ENCODE results near the gene S100A4.

Gene S100A4

DNA sequence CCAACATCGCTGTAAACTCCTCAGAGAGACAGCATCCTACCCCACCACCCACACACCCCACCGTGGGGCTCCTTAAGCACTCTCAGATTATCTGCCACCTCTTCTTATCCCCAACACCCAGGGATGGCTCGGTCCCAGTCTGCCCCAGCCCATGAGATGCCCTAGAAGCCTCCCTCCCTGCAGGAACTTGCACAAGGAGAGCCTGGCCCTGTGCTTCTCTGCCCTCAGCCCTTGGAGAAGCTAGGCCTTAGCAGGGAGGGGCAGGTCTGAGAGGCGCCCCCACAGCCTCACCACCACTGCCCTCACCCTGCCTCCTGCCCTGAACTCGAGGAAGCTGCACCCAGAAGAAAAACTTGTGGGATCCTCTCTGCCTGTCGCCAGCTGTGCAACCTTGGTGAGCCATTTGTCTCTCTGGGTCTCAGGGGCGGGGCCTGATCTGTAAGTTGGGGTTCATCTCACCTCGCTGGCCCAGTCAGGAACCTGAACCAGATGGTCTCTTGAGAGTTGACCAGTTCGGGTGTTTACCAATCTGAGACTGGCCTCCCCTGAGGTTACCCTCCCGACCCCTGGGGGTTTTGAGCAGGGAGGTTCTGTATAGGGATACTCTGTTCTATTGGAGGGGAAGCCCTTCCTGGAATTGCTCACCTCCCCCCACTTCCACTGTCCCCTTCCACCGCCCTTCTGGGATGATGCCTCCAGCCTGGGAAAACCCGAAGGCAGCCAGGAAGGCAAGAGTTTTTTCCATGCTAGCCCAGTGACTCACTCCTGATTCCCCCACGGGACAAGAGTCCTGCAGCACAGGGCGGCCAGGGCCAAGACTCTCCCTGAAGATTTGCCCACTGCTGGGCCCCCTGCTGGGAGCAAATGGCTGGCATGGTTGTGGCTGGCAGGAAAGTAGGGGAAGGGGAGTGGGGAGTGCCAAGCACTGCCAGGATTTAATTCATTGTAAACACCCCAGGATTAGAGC lies 3.4 kb upstream of the S100A4 start, which contains the start of gene S100A3:
TSS of gene S100A3 (minus strand) at position 537 of the 967 bp plus-strand sequence. CDS start 773 bp downstream, outside the sequence.
- in situ Hi-C loops (cut with MboI; ENCODE audit: low sequenced_read_pairs): loop anchor here (25.0 kb wide), 1 partner anchor 438 kb away; the partner anchor contains the start of genes JTB, RAB13 and RPS27

DNA sequence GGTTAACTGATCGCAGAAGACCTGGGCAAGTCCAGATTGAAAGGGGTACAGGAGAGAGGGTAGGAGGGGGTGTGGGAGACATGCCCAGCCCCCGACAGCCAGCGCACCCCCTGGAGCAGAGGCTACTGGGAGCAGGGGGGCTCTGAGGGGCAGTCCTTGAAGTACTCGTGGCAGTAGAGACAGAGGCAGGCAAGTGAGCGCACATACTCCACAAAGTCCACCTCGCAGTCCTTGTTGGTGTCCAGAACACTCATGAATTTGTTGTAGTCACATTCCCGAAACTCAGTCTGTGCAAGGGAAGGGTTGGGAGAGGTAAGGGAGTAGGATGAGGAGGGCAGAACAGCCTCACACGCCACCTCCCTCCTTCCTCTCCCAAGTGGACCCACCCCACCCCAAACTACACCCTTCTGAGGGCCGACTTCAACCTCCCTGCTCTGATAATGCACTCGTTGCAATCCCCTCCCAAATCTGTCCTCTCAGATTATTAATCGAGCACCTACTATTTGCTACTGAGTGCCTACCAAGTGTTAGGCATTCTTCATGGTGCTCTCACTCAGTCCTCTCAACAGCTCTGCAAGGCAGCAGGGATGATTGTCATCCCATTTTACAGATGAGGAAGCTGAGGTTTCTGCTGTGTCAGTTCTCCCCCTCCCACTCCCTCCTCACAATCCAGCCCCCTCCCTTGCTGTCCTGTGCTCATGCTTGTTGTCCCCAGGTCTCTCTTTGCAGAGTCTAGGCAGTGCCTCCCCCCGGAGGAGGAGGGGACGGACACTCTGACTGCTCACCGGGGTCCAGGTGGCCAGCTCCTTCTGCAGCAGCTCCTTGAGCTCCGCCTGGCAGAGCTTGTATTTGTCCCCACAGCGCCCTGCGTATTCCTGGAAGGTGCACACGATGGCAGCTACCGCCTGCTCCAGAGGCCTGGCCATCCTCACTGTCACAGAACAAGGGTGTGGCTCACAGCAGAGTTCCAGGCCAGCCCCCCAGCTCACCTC lies 2.2 kb upstream of the S100A4 start:
- in situ Hi-C loops (cut with MboI; ENCODE audit: low sequenced_read_pairs): loop anchor here (25.0 kb wide), 1 partner anchor 439 kb away; the partner anchor contains the start of genes JTB, RAB13 and RPS27

DNA sequence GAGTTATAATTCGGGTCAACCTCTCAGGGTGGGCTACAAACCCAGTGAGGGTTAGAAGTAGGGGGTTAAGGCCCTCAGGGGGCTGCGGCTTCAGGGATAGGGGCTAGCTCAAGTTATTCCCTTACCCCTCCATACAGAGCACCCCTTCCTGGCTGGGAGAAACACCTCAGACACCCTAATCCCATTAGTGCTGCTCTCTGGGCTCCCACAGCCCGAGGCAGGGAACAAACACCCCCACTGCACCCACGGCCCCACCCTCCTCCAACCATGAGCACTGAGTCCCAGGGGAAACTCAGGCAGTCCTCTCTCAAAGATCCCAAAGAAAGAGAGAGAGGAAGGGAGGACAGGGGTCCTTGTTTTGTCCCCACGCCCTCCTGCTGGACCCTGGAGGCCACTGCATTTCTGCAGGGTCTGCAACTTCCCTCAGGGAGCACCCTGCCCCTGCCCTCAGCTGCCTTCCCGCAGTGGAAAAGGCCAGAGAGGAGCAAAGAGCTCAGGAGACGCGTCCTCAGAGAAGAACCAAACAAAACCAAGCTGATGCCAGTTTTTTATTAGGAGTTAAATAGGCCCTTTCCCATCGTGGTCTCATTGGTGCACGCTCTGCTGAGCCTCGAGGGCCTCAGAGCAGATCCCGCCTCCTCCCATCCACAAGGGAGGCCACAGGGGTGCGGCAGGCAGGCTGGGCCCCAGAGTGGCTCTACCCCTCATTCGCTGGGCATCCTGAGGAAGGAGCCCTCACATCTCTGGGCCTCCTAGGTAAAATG lies 1.4 kb upstream of the S100A4 start:
- in situ Hi-C loops (cut with MboI; ENCODE audit: low sequenced_read_pairs): loop anchor here (25.0 kb wide), 1 partner anchor 440 kb away; the partner anchor contains the start of genes JTB, RAB13 and RPS27

DNA sequence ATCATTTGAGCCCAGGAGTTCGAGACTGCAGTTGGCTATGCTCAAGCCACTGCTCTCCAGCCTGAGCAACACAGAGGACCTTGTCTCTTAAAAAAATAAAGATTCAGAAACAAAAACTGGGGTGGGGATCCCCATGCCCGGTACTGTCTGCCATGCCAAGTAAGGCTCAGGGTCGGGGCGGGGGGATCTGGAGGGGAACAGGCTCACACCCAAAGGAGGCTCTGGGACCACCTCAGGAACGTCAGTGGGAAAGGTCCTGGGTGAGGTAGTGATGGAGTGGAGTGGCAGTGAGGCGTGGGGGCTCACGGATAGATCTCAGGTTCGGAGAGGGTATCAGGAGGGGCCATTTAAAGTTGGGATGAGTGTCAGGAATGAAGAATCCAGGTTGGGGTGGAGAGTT lies 765 bp upstream of the S100A4 start:
- in situ Hi-C loops (cut with MboI; ENCODE audit: low sequenced_read_pairs): loop anchor here (25.0 kb wide), 1 partner anchor 441 kb away; the partner anchor contains the start of genes JTB, RAB13 and RPS27

GRCh38 chr1:153544453-153545066 lies 1.0 kb downstream of the S100A4 start:
- in situ Hi-C loops (cut with MboI; ENCODE audit: low sequenced_read_pairs): loop anchor here (25.0 kb wide), 1 partner anchor 443 kb away; the partner anchor contains the start of genes JTB, RAB13 and RPS27

GRCh38 chr1:153543736-153544135 lies 1.9 kb downstream of the S100A4 start:
- in situ Hi-C loops (cut with MboI; ENCODE audit: low sequenced_read_pairs): loop anchor here (25.0 kb wide), 1 partner anchor 444 kb away; the partner anchor contains the start of genes JTB, RAB13 and RPS27

GRCh38 chr1:153542956-153543711 lies 2.5 kb downstream of the S100A4 start:
- in situ Hi-C loops (cut with MboI; ENCODE audit: low sequenced_read_pairs): loop anchor here (25.0 kb wide), 1 partner anchor 444 kb away; the partner anchor contains the start of genes JTB, RAB13 and RPS27

GRCh38 chr1:153541641-153542590 lies 3.7 kb downstream of the S100A4 start:
- in situ Hi-C loops (cut with MboI; ENCODE audit: low sequenced_read_pairs): loop anchor here (25.0 kb wide), 1 partner anchor 445 kb away; the partner anchor contains the start of genes JTB, RAB13 and RPS27

DNA sequence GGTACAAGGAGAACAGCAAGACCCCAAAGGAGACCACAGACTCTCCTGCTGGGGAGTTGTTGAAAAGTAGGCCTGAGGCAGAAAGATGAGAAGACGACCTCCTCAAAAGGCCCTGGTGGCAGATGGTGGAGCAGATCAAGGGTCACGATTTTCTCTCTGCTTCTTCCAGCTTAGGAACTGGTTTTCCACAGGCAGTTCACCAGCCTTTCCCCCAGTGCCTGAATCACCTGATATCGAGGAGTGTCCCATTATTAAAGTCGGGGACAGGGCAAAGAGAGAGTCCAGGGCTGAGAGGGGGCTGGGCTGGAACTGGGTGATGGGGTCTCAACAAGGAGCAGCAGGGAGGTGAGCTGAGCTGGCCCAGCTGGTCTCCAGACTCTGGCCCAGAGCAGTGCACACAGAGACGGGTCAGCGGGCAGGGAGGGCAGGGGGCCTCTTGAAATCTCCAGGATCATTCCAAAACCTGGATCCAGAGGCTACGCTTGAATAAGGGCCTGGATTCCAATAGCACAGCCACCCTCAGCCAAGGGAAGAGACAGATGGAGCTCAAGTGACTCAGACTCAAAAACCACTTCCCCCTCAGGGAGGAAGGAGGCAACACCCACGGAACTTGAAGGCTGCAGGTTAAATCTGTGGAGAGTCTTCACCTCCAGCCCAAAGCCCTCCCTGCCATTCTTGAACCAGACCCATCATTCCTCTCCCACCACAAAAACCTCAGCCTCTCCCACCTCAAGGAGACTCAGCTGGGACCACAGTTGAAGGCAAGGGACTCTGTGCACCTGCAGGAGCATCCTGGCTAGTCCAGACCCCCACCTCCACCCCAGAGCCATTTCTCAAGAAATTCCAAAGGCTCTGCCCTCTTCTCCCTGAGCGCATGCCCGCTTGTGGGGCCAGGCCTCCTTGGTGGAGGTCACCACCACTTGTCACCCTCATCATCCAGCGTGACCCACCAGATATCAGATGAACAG lies 4.9 kb downstream of the S100A4 start, which contains the start of gene S100A5:
TSS of gene S100A5 (minus strand) at position 541 of the 968 bp plus-strand sequence. CDS start 743 bp downstream, outside the sequence.
- in situ Hi-C loops (cut with MboI; ENCODE audit: low sequenced_read_pairs): loop anchor here (25.0 kb wide), 1 partner anchor 447 kb away; the partner anchor contains the start of genes JTB, RAB13 and RPS27

DNA sequence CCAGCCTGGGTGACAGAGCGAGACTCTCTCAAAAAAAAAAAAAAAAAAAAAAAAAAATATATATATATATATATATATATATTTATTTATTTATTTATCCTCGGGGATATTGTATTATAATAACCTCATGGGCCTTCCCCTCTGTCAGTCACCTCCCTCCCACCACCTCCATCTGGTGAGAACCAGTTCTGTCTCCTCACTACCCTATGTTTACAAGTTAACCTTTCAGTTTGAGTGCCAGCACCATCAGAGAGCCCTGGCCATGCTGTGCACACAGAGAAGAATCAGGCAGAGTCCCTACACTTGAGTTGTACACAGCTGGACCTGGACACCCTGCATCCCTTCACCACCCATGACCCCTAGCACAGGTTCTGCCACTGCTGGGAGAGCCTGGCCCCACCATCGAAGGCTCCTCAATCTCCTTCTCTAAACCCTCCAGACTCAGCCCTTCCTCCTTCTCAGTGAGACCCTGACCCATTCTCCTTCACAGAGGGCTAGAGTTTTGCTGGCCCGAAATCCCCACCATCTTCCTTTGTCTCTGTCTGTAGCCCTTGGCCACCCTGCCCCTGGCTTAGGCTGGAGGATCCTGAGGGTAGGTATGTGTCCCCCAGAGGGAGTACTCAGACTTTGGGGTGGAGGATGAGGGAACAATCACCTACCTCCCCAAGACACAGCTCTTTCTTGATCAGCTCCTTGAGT lies 6.1 kb downstream of the S100A4 start:
- in situ Hi-C loops (cut with MboI; ENCODE audit: low sequenced_read_pairs): loop anchor here (25.0 kb wide), 1 partner anchor 448 kb away; the partner anchor contains the start of genes JTB, RAB13 and RPS27

DNA sequence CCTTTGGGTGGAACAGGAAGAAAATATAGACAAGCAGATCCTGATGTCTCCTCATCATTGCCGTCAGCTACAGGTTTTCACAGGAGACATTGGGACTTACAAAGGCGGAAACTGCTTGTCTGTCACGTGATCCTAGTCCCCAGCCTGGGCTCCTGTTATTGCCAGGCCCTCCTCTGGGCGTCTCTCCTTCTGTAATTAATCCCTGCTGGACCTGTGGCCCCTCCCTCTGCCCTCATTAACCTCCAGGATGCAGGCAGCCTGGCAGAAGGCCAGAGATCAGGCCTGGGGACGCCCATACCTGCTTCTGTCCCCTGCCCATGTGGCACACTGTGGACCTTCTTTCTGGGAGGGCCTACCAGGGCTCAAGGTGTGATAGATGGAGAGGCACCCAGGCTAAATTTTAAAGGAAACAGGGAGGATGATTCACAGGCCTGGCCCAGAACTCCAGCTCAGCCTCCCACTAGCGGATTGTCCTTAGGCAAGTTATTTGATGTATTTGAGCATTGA lies 7.2 kb downstream of the S100A4 start:
- in situ Hi-C loops (cut with MboI; ENCODE audit: low sequenced_read_pairs): loop anchor here (25.0 kb wide), 1 partner anchor 449 kb away; the partner anchor contains the start of genes JTB, RAB13 and RPS27

GRCh38 chr1:153537376-153537730 lies 8.3 kb downstream of the S100A4 start:
- in situ Hi-C loops (cut with MboI; ENCODE audit: low sequenced_read_pairs): loop anchor here (25.0 kb wide), 1 partner anchor 450 kb away; the partner anchor contains the start of genes JTB, RAB13 and RPS27

DNA sequence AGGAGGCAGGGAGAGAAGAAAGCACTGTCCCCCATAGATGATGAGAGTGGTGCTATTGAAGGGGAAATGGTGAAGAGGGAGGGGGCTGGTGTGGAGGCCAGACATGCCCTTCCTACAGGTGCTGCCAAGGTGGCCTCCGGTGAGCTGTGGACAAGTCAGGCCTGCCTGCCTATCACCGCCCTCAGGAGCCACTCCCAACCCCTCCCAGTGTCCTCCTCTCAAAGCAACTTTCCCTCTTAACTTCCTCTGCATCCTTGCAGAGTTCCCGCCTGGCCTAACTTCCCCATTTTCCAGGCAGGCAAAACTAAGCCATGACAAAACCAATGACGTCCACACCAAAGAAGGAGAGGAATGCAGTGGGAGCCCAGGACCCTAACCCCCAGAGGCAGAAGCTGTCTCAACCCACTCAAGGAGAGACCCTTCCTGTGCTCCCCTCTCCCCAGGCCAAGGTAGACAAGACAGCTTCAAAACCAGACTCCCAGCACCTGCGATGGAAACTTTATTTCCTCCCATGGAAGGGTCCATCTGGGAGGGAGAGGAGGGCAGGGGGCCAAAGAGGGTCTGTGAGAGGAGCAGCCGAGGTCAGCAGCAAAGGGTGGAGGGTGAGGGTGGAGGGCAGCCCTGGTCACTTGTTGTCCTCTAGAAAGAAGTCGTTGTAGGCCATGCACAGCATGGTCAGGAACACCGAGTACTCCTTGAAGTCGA lies 8.8 kb downstream of the S100A4 start:
- in situ Hi-C loops (cut with MboI; ENCODE audit: low sequenced_read_pairs): loop anchor here (25.0 kb wide), 1 partner anchor 450 kb away; the partner anchor contains the start of genes JTB, RAB13 and RPS27

All from HL-60/S4 treated with phorbol 12-myristate 13-acetate at 8.2 ng/mL for 4 days and 3 days (cell line).